BLaER1 treated with 17β-estradiol and CSF1 and Interleukin-3, amounts not matched to agents 10 nM and 100 nM (cell line): ENCODE measurements around the gene CERS6.
A peak's percentile ranks its signal among the peaks of the same experiment; 100 is the strongest.
"Not testable (repeated sequence)": the region's sequence is repeated elsewhere in the genome, so short reads cannot be mapped to it uniquely, and the experiment has no call there.

ENCODE experiments used
- H3K27ac ChIP-seq, 11 experiments: shearing (Covaris generic); formaldehyde crosslinking; 2 replicates each; pipeline ENCODE4 v1.8.1; 2022
- H3K27me3 ChIP-seq, 11 experiments: shearing (Covaris generic); formaldehyde crosslinking; 2 replicates each; pipeline ENCODE4 v1.8.1; 2022
- H3K36me3 ChIP-seq, 11 experiments: shearing (Covaris generic); formaldehyde crosslinking; 2 replicates each; pipeline ENCODE4 v1.8.1; 2022
- H3K4me1 ChIP-seq, 10 experiments: shearing (Covaris generic); formaldehyde crosslinking; 2 replicates each; pipeline ENCODE4 v1.8.1; 2022
- H3K4me2 ChIP-seq, 11 experiments: shearing (Covaris generic); formaldehyde crosslinking; 2 replicates each; pipeline ENCODE4 v1.8.1; 2022
- H3K4me3 ChIP-seq, 10 experiments: shearing (Covaris generic); formaldehyde crosslinking; 2 replicates each; pipeline ENCODE4 v1.8.1; 2022
- H3K9ac ChIP-seq, 11 experiments: shearing (Covaris generic); formaldehyde crosslinking; 2 replicates each; pipeline ENCODE4 v1.8.1; 2022
- H3K9me3 ChIP-seq, 11 experiments: shearing (Covaris generic); formaldehyde crosslinking; replicated peaks in 1 of 11; 2 replicates each; pipeline ENCODE4 v1.8.1; 2022
- H4K20me1 ChIP-seq, 11 experiments: shearing (Covaris generic); formaldehyde crosslinking; 2 replicates each; pipeline ENCODE4 v1.8.1; 2022
- Cebpa-rat ChIP-seq, 11 experiments: shearing (Covaris generic); IDR thresholded peaks; 2 replicates each; pipeline ENCODE4 v1.8.1; 2022

The CERS6 gene, protein sequence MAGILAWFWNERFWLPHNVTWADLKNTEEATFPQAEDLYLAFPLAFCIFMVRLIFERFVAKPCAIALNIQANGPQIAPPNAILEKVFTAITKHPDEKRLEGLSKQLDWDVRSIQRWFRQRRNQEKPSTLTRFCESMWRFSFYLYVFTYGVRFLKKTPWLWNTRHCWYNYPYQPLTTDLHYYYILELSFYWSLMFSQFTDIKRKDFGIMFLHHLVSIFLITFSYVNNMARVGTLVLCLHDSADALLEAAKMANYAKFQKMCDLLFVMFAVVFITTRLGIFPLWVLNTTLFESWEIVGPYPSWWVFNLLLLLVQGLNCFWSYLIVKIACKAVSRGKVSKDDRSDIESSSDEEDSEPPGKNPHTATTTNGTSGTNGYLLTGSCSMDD

DNA sequence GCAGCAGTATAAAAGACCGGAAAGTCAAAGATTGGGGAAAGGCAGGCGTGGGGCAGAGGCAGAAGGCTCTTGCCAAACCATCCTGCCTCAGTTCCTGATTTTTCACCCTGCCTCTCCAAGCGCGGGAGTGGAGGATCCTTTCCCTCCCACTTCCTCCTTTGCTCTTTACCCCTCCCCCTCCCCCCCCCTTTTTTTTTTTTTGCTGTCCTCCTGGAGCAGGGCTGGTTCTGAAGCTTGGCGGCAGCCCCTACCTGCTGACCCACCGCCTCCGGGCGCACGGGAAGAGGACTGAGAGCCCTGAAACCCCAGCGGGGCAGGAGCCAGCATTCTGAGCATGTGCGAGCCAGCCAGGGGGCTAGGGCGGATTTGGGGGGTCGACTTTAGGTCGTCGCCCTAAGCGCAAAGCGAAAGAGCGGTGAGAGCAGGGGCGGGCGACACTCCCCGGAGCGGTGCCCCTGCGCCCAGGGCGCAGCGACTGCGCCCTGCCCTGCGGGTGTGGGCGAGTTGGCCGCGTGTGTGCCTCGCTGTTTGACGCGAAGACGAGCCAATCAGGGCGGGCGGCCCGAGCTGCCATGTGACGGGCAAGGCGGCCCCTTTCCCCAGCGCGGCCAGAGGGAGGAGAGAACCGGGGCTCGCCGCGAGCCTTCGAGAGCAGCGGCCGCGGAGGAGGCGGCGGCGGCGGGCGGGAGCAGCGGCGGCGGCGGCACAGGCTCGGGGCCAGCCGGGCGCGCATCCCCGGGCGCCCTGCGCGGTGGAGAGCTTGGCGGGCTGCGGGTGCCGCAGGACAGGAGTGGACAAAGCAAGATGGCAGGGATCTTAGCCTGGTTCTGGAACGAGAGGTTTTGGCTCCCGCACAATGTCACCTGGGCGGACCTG is at the start of gene CERS6:
CERS6 (plus strand) TSS at position 628 of the 876 bp plus-strand sequence; CDS start at position 805, 177 bp downstream.
- Histone ChIP-seq H3K9ac (peak within 1 kb of the TSS; percentile 87 to 97 (median 93)), H3K27ac (peak within 1 kb of the TSS; percentile 87 to 97 (median 90)), H3K9me3 (peaks cover 0 to 19% (median 6%) of the 10 kb centered on the region in 11 experiments; a peak in 12 of 22 replicates)

DNA sequence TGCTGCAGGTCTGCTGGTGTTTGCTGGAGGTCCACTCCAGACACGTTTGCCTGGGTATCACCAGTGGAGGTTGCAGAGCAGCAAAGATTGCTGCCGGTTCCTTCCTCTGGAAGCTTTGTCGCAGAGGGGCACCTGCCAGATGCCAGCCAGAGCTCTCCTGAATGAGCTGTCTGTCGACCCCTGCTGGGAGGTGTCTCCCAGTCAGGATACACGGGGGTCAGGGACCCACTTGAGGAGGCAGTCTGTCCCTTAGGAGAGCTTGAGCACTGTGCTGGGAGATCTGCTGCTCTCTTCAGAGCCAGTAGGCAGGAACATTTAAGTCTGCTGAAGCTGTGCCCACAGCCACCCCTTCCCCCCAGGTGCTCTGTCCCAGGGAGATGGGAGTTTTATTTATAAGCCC is 43.8 kb upstream of the CERS6 start:
- peaks cover 41 to 54% (median 47%) of the 10 kb centered on the region in 11 experiments for H3K9me3 ChIP-seq
- H3K9ac ChIP-seq, H3K4me2 ChIP-seq, H3K27ac ChIP-seq, H3K36me3 ChIP-seq, H3K4me1 ChIP-seq, H3K27me3 ChIP-seq, H3K4me3 ChIP-seq, H4K20me1 ChIP-seq: not testable (repeated sequence)

More for the DNA sequence above, at the start of gene CERS6:
- Histone ChIP-seq H4K20me1 (peaks cover 21 to 47% (median 35%) of the 10 kb centered on the region in 11 experiments; a peak in 20 of 22 replicates), H3K4me2 (peak within 1 kb of the TSS; percentile 81 to 92 (median 86)), H3K36me3 (peaks cover 0 to 14% (median 0%) of the 10 kb centered on the region in 11 experiments; a peak in 3 of 22 replicates), H3K4me1 (peaks cover 30 to 47% (median 40%) of the 10 kb centered on the region in 10 experiments), H3K27me3 (no peaks in the 10 kb centered on the region), H3K4me3 (peak within 1 kb of the TSS; percentile 88 to 99 (median 94))
- no peak for TF ChIP-seq Cebpa-rat (IDR thresholded peaks at IDR 0.05)

DNA sequence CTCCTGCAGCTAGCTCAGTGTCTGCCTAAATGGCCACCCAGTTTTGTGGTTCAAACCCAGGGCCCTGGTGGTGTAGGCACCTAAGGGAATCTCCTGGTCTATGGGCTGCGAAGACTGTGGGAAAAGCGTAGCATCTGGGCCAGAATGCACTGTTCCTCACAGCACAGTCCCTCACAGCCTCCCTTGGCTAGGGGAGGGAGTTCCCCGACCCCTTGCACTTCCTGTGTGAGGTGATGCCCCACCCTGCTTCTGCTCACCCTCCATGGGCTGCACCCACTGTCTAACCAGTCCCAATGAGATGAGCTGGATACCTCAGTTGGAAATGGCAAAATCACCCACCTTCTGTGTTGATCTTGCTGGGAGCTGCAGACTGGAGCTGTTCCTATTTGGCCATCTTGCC is 43.0 kb upstream of the CERS6 start:
- H3K36me3 ChIP-seq, H3K4me1 ChIP-seq, H3K27me3 ChIP-seq, H3K9ac ChIP-seq, H3K27ac ChIP-seq, H3K4me2 ChIP-seq, H4K20me1 ChIP-seq, H3K4me3 ChIP-seq: not testable (repeated sequence)
- H3K9me3 ChIP-seq, result peaks cover 33 to 46% (median 39%) of the 10 kb centered on the region in 11 experiments

GRCh38 chr2:168416555-168416954 is 39.5 kb upstream of the CERS6 start:
- no peak for TF ChIP-seq Cebpa-rat (IDR thresholded peaks at IDR 0.05)
- Histone ChIP-seq H3K4me3 (no peak overlapping the region), H3K9ac (no peak overlapping the region), H3K9me3 (peaks cover 28 to 43% (median 37%) of the 10 kb centered on the region in 11 experiments), H3K36me3 (peaks cover 0 to 5% (median 0%) of the 10 kb centered on the region in 11 experiments; a peak in 1 of 22 replicates), H3K4me1 (peaks cover 0 to 10% (median 0%) of the 10 kb centered on the region in 10 experiments; a peak in 1 of 20 replicates), H4K20me1 (no peaks in the 10 kb centered on the region), H3K27me3 (no peaks in the 10 kb centered on the region), H3K27ac (no peak overlapping the region), H3K4me2 (no peak overlapping the region)

GRCh38 chr2:168422584-168422983 is 33.5 kb upstream of the CERS6 start:
- H3K4me2 ChIP-seq, result no peak overlapping the region; a peak in 1 of 22 replicates
- no peak for TF ChIP-seq Cebpa-rat (IDR thresholded peaks at IDR 0.05)
- H3K27ac ChIP-seq, result no peak overlapping the region
- no peaks in the 10 kb centered on the region for H4K20me1 ChIP-seq
- H3K27me3 ChIP-seq, result no peaks in the 10 kb centered on the region
- H3K4me1 ChIP-seq, result peaks cover 0 to 53% (median 10%) of the 10 kb centered on the region in 10 experiments; a peak in 14 of 20 replicates
- peaks cover 0 to 12% (median 0%) of the 10 kb centered on the region in 11 experiments; a peak in 5 of 22 replicates for H3K9me3 ChIP-seq
- H3K9ac ChIP-seq, result no peak overlapping the region
- no peaks in the 10 kb centered on the region for H3K36me3 ChIP-seq
- H3K4me3 ChIP-seq, result no peak overlapping the region

GRCh38 chr2:168424112-168424951 is 31.7 kb upstream of the CERS6 start:
- Histone ChIP-seq H4K20me1 (no peaks in the 10 kb centered on the region), H3K27ac (peak overlapping the region in 4 of 11 experiments; percentile 1 to 46 (median 30); a peak in 4 of 22 replicates), H3K9me3 (peaks cover 0 to 12% (median 0%) of the 10 kb centered on the region in 11 experiments; a peak in 5 of 22 replicates), H3K36me3 (no peaks in the 10 kb centered on the region), H3K27me3 (no peaks in the 10 kb centered on the region), H3K4me3 (no peak overlapping the region), H3K9ac (no peak overlapping the region), H3K4me2 (peak overlapping the region in 10 of 11 experiments; percentile 11 to 73 (median 43); a peak in 17 of 22 replicates), H3K4me1 (peaks cover 0 to 54% (median 10%) of the 10 kb centered on the region in 10 experiments; a peak in 14 of 20 replicates)
- no peak for TF ChIP-seq Cebpa-rat (IDR thresholded peaks at IDR 0.05)

DNA sequence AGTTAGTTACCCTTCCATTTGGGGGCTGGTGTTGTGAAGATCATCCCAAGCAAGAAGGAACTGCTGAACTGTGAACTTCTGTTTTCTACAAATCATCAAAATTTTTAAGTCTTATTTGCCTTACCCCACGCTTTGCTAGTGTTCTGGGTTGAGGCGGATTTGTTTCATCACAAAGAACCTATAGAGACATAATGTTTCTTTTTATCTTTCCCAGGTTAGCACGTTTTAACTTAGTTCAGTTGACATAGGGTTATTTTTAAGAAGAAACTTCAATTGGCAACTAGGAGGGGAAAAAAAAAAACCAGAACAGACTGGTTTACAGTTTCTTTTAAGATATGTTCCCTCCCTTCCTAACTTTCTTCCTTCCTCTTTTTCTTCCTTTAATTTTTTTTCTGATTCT is 31.1 kb upstream of the CERS6 start:
- peaks cover 0 to 54% (median 10%) of the 10 kb centered on the region in 10 experiments; a peak in 14 of 20 replicates for H3K4me1 ChIP-seq
- H3K36me3 ChIP-seq, result no peaks in the 10 kb centered on the region
- H3K27me3 ChIP-seq, result no peaks in the 10 kb centered on the region
- peak overlapping the region in 10 of 11 experiments; percentile 11 to 73 (median 43); a peak in 17 of 22 replicates for H3K4me2 ChIP-seq
- no peak overlapping the region for H3K4me3 ChIP-seq
- no peak for TF ChIP-seq Cebpa-rat (IDR thresholded peaks at IDR 0.05)
- H4K20me1 ChIP-seq, result no peaks in the 10 kb centered on the region
- H3K9ac ChIP-seq, result no peak overlapping the region
- peaks cover 0 to 12% (median 0%) of the 10 kb centered on the region in 11 experiments; a peak in 5 of 22 replicates for H3K9me3 ChIP-seq
- H3K27ac ChIP-seq, result peak overlapping the region in 4 of 11 experiments; percentile 1 to 46 (median 30); a peak in 5 of 22 replicates

GRCh38 chr2:168426861-168427260 is 29.2 kb upstream of the CERS6 start:
- Histone ChIP-seq H3K36me3 (no peaks in the 10 kb centered on the region), H3K4me3 (no peak overlapping the region), H3K4me1 (peaks cover 0 to 43% (median 10%) of the 10 kb centered on the region in 10 experiments; a peak in 14 of 20 replicates), H3K27me3 (no peaks in the 10 kb centered on the region), H3K27ac (no peak overlapping the region), H4K20me1 (no peaks in the 10 kb centered on the region), H3K9me3 (peaks cover 0 to 12% (median 0%) of the 10 kb centered on the region in 11 experiments; a peak in 4 of 22 replicates), H3K4me2 (0 out of 22 replicates have a peak overlapping the region, but pooled peaks of 1 of the 11 experiments have one; percentile 16), H3K9ac (no peak overlapping the region)
- no peak for TF ChIP-seq Cebpa-rat (IDR thresholded peaks at IDR 0.05)
